ENCODE data around the gene ATP8B4. TPM values are rescaled to one million over a fixed set of nuclear protein-coding genes. Genes with fewer than 3 reads are reported as not detected.

Gene ATP8B4
- total RNA-seq, 1 experiment from 2014 or later = 14.4 TPM

DNA sequence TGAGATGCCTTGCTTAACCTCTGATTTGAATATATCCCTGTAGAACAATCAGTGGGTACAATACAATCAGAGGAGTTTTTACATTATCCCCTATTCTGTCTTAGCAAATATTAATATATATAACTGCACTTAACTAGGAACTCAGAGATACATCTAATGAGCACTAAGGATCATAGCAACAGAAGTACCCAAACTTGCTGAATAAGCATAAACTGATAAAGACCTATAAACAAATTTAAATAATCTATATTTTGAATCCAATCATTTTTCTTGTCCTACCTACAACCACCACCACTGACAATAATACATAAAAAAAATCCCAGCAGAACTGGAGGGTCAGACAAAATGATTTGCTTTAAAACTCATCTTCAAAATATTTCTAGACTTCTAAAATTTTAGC lies 106.2 kb downstream of the ATP8B4 start:
- H3K4me1 ChIP-seq = no peaks in the 10 kb centered on the region
- no peak for DNase-seq
- H3K4me3 ChIP-seq = no peak overlapping the region
- no peaks in the 10 kb centered on the region for H3K27me3 ChIP-seq
- no peaks in the 10 kb centered on the region for H3K36me3 ChIP-seq
- no peak overlapping the region for H3K27ac ChIP-seq
- H3K9me3 ChIP-seq (replicated peaks) = no peaks in the 10 kb centered on the region

DNA sequence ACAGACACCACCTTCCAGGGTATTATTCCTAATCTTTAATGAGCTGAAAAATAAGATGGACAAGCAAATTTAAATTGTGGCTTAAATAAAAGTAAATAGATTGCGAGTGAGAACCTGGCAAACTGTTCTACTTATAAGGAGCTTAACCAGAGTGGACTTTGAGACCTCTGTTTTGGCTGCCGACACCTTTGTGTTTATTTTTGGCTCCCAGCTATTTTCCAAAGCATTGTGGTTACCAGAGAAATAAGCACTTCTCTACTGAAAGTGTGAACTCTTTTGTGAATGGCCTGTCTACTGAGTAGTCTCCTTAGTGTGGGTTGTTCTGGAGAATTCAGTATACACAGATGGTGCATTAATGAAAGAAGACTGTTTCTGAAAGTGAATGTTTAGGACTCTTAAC lies 109.4 kb downstream of the ATP8B4 start:
- no peaks in the 10 kb centered on the region for H3K4me1 ChIP-seq
- H3K9me3 ChIP-seq (replicated peaks) = no peaks in the 10 kb centered on the region
- H3K4me3 ChIP-seq = no peak overlapping the region
- no peak for DNase-seq
- no peak overlapping the region for H3K27ac ChIP-seq
- no peaks in the 10 kb centered on the region for H3K36me3 ChIP-seq
- no peaks in the 10 kb centered on the region for H3K27me3 ChIP-seq

DNA sequence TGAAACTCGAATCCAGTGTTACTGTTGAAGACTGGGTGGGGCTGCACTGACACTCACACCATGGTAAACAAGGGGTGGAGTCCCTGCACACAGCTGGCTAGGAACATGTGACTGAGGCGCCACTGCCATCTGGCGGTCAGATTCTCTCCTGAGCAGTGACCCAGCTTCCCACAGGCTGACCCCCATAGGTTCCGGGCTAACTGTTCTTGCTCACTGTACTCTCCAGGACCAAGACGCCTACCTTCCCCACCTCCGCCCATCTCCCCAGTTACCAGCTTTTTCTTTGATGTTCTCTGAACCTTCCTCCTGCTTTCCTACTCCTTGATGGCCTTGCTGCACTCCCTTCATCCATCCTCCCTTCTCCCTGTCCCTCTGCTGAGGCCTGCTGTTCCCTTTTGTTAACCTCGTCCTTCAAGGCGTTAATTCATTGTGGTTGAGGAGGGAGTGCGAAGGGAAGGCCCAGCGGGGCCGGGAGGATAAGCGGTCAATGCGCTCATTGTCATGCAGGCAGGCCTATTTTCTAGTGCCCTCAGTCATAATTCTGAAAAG lies 115.2 kb downstream of the ATP8B4 start:
- DNase-seq = peak; percentile 90 to 96
- Histone ChIP-seq H3K9me3 (replicated peaks) (no peaks in the 10 kb centered on the region; the same call in 1 of the 2 replicates), H3K36me3 (no peaks in the 10 kb centered on the region), H3K4me1 (peaks cover 17% of the 10 kb centered on the region), H3K27ac (peak overlapping the region; percentile 59), H3K4me3 (no peak overlapping the region), H3K27me3 (no peaks in the 10 kb centered on the region)

DNA sequence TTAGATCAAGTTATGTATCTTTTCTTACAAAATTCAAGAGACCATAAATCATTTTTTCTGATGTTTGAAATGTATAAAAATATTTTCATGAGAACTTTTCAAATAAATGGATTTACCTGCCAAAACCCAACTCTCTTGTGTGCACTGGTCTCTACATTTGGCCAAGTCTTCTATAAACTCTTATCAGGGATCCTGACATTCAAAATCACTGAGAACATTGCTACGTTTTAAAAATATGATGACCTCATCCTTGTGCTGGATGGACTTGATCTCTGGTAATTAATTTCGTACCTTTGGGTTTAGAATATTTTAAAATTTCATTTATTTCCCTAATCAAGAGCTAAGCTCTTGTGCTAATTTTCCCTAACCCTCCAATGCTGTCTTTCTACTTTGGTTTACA lies 127.4 kb downstream of the ATP8B4 start:
- H3K9me3 ChIP-seq (replicated peaks) = no peaks in the 10 kb centered on the region; the same call in 1 of the 2 replicates
- H3K4me1 ChIP-seq = peaks cover 28% of the 10 kb centered on the region
- no peak for DNase-seq
- no peak overlapping the region for H3K4me3 ChIP-seq
- no peaks in the 10 kb centered on the region for H3K27me3 ChIP-seq
- no peaks in the 10 kb centered on the region for H3K36me3 ChIP-seq
- no peak overlapping the region for H3K27ac ChIP-seq

DNA sequence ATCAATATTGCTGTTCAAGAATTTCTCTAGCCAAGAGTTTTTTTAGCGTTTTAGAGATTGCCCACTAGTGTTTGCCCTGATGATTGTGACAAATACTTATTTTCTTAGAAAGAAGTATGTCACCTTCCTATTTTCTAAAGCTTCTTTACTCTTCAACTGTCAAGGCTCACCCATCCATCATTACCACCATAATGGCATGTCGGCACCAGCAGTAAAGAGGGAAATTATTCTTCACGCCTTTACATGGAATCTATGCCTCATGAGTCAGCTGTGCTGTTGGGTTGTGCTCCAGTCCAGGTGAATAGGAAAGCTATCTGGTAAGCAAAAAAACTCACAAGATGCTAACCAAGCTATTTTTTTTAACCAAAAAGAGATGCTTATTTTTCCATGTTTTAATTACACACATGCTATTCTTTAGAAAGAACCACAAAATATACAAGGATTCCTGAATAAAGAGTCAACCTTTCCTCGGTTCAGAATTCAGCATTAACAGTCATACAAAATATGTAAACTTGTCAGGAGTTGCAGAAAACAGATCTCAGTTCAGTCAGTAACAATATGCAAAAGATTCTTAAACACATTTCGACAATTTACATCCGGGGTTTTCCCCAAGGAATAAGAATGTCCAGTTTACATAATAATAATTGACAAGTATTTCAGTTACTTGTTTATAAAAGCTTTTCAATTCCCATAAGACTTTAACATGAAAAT lies 128.0 kb downstream of the ATP8B4 start:
- DNase-seq = no peak
- no peaks in the 10 kb centered on the region for H3K27me3 ChIP-seq
- peaks cover 33% of the 10 kb centered on the region for H3K4me1 ChIP-seq
- no peaks in the 10 kb centered on the region for H3K36me3 ChIP-seq
- H3K9me3 ChIP-seq (replicated peaks) = no peaks in the 10 kb centered on the region; the same call in 1 of the 2 replicates
- no peak overlapping the region for H3K27ac ChIP-seq
- no peak overlapping the region for H3K4me3 ChIP-seq

DNA sequence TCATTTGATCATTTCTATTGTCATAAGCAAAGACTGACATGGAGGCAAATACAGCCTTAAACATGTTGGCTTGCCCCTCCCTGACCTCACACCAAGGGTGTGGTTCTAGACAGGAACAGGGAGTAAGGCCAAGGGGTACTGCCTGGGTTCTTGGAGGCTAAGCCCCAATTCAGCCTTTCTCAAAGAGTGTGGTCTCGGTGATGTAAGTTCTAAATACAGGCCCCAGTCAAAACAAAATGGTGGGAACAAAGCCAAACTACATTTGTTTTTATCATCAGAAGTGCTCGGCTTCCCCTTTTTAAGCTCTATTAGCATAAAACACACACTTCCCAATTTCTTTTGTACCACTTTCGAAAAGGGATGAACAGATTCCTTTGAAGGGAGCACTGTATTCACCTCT lies 129.5 kb downstream of the ATP8B4 start:
- peak in 1 of 2 experiments; percentile 27 for DNase-seq
- Histone ChIP-seq H3K27ac (peak overlapping the region; percentile 95), H3K9me3 (replicated peaks) (no peaks in the 10 kb centered on the region; the same call in 1 of the 2 replicates), H3K4me1 (peaks cover 34% of the 10 kb centered on the region), H3K27me3 (no peaks in the 10 kb centered on the region), H3K36me3 (no peaks in the 10 kb centered on the region), H3K4me3 (no peak overlapping the region)

DNA sequence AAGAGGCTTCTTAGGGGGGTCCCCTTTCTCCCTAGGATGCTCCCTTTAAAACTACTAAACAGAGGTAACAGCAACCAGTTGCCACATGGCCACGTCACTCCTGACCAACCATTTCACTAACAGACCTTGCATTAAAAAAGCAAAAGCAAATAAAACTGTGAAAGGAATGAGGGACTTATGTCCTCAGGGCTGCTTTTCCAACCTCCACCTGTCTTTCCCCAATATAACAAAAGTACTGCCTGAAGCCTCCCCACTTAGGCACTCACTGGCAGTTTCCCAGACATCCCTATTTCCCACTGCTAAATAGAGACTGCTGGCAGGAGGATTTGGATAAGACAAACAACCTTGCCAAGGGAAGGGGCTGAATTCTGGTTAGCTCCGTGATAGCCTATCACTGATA lies 130.3 kb downstream of the ATP8B4 start:
- Histone ChIP-seq H3K27ac (peak overlapping the region; percentile 95), H3K9me3 (replicated peaks) (no peaks in the 10 kb centered on the region; the same call in 1 of the 2 replicates), H3K4me3 (peak overlapping the region; percentile 24), H3K4me1 (peaks cover 34% of the 10 kb centered on the region), H3K36me3 (no peaks in the 10 kb centered on the region), H3K27me3 (no peaks in the 10 kb centered on the region)
- DNase-seq = peak; percentile 78 to 93

DNA sequence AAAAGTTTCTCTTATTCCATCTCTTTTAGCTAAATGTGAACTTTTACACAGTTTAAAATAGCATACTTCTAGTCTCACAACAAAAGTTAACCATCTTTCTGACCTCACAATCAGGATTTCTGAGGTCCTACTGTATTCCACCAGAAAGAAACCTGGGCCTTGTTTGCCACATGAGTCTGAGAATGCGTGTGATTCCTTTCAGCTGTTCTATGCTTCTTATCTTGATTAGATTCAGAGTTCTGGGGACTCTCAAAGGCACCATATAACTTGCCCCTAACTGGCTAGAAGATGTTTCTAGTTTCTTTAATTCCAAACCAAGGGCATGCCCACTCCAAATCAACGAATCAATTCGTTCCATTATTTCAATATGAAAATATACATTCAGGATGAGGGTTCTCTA lies 131.1 kb downstream of the ATP8B4 start:
- no peaks in the 10 kb centered on the region for H3K36me3 ChIP-seq
- H3K4me3 ChIP-seq = peak overlapping the region; percentile 24
- peaks cover 34% of the 10 kb centered on the region for H3K4me1 ChIP-seq
- no peaks in the 10 kb centered on the region for H3K27me3 ChIP-seq
- H3K9me3 ChIP-seq (replicated peaks) = no peaks in the 10 kb centered on the region; the same call in 1 of the 2 replicates
- H3K27ac ChIP-seq = peak overlapping the region; percentile 95
- DNase-seq = peak; percentile 52 to 82

DNA sequence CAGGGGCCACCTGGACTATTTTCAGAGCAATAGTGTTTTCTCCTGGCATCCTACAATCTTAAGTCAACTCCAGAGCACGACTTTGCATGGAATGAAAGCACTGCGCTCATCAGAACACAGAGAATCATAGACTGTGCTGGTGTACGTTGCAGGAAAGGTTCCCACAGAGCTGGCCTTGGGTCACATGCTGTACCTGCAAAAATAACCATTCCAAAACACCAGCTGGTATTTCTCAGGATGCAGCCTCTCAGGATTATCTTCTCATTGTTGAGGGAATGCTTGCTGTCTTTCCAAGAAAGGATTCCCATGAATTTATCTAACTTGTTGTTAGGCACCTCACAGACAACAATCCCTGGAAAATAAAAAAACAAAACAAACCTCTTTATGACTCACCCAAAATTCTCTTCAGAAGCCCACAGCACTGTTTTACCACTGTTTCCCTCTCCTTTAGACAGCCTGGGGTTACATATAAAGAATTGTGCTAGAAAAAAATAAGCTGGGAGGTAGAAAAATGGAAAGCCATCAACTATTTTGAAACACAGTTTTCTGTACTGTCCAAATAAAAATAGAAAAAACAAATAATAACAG lies 131.7 kb downstream of the ATP8B4 start:
- H3K27me3 ChIP-seq = no peaks in the 10 kb centered on the region
- peaks cover 37% of the 10 kb centered on the region for H3K4me1 ChIP-seq
- peak; percentile 3 to 38 for DNase-seq
- H3K4me3 ChIP-seq = no peak overlapping the region
- H3K36me3 ChIP-seq = no peaks in the 10 kb centered on the region
- H3K27ac ChIP-seq = peak overlapping the region; percentile 95
- no peaks in the 10 kb centered on the region; the same call in 1 of the 2 replicates for H3K9me3 ChIP-seq (replicated peaks)

DNA sequence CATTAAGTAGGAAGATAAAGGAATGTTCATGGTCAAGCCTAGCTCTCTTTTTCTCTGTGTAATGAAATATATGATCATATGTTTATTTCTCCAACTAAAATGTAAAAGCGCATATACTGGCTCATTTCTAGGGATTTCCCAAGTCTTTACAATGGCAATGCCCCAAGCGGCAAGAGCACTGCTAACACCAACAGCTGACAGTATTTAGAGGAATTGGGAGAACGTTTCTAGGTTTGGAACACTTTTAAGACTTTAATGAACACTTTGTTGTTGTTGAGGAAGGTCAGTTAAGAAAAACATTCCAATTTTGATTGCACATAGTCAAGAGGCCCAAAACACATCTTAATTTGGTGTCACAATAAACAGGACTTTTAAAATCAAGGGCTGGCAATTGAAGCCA lies 132.7 kb downstream of the ATP8B4 start:
- H3K4me3 ChIP-seq = no peak overlapping the region
- peaks cover 41% of the 10 kb centered on the region for H3K4me1 ChIP-seq
- DNase-seq = no peak
- H3K27ac ChIP-seq = no peak overlapping the region
- H3K9me3 ChIP-seq (replicated peaks) = no peaks in the 10 kb centered on the region; the same call in 1 of the 2 replicates
- no peaks in the 10 kb centered on the region for H3K27me3 ChIP-seq
- H3K36me3 ChIP-seq = no peaks in the 10 kb centered on the region

DNA sequence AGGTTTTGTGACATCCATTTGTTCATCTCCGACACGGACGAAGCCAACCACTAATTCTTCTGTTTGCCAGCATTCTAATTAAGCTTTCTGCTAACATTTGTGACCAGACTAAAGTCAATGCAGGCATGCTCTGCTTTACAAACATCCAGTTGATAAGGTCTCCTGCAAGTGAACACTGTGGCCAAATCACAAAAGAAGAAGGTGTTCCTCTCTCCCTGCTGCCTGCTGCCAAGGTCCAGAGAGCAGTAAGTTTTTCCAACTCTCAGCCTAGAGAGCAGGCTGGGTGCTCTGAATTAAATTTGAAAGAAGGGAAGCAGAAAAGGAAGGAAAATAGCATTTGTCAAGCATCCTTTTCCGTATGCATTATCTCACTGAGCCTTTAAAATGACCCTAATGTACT lies 133.6 kb downstream of the ATP8B4 start:
- Histone ChIP-seq H3K27me3 (no peaks in the 10 kb centered on the region), H3K4me3 (no peak overlapping the region), H3K27ac (no peak overlapping the region), H3K9me3 (replicated peaks) (no peaks in the 10 kb centered on the region), H3K36me3 (no peaks in the 10 kb centered on the region), H3K4me1 (peaks cover 41% of the 10 kb centered on the region)
- DNase-seq = no peak

DNA sequence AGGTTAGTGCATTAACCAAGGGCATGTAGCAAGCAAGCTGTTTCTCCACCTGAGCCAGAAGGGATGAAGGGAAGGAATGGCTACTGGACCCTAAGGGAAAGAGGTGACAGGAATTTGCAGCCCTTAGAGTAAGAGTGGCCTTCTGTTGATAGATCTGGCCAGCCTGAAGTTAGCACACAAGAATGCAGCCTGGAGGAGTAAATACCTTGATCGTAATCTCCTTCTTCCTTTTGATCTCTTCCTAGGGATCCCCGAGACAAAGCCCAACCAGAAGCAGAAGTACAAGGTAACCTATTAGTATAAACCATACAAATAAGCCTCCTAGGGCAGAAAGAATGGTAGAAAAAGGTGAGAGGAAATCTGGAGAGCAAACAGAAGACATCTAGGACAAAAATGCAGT lies 134.6 kb downstream of the ATP8B4 start:
- Histone ChIP-seq H3K4me3 (no peak overlapping the region), H3K27ac (no peak overlapping the region)
- no peak for DNase-seq

DNA sequence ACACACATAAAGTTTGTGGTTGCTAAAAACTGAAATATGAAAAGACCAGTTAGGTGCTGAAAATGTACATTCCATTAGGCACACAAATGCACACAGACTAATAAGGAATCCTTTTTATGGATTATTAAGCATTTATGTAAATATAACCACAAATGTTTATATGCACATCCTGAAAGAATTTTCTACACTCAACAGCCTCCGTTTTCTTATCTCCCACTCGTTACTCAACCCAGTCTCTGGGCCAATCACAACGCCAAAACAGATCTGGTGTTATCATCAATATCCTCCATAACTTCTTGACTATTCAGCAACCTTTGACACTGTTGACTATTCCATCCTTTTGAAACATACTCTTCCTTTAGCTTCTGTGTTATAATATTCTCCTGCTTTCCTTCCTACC lies 136.4 kb downstream of the ATP8B4 start:
- no peaks in the 10 kb centered on the region for H3K27me3 ChIP-seq
- H3K4me3 ChIP-seq = no peak overlapping the region
- H3K36me3 ChIP-seq = no peaks in the 10 kb centered on the region
- peaks cover 22% of the 10 kb centered on the region for H3K4me1 ChIP-seq
- H3K9me3 ChIP-seq (replicated peaks) = no peaks in the 10 kb centered on the region
- H3K27ac ChIP-seq = no peak overlapping the region
- DNase-seq = no peak

More for the DNA sequence above, 134.6 kb downstream of the ATP8B4 start:
- H3K9me3 ChIP-seq (replicated peaks) = no peaks in the 10 kb centered on the region
- no peaks in the 10 kb centered on the region for H3K27me3 ChIP-seq
- peaks cover 39% of the 10 kb centered on the region for H3K4me1 ChIP-seq
- no peaks in the 10 kb centered on the region for H3K36me3 ChIP-seq

DNA sequence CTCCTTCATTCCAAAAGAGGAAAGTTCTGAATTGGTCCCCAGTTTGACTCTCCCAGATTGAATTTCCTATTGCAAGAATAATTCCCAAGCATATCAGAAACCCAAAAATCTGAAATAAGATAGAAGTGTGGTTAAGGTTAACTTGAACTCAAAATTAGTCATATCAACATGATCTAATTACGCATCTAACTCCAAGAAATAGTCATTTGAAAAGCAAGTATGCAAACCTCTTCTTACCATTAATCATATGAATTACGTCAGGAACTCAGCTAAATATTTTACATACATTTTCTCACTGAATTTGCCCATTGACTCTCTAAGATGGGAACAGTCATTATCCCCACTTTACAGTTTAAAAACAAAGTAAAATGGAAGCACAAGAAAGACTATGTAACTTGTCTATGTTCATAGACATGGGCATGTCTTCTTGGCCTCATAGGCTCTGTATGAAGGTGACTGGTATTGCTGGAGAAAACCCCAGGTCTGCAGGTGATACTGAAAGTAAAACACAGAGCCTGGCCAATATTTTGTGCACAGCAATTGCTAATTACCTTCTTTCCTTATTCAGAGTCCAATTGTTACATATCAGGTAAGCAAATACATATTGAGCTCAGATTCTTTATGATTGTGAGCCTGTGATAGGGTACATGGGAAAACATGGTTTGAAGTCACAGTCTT lies 139.2 kb downstream of the ATP8B4 start:
- Histone ChIP-seq H3K36me3 (no peaks in the 10 kb centered on the region), H3K27ac (no peak overlapping the region), H3K4me1 (peaks cover 7% of the 10 kb centered on the region), H3K27me3 (no peaks in the 10 kb centered on the region), H3K9me3 (replicated peaks) (no peaks in the 10 kb centered on the region), H3K4me3 (no peak overlapping the region)
- no peak for DNase-seq

DNA sequence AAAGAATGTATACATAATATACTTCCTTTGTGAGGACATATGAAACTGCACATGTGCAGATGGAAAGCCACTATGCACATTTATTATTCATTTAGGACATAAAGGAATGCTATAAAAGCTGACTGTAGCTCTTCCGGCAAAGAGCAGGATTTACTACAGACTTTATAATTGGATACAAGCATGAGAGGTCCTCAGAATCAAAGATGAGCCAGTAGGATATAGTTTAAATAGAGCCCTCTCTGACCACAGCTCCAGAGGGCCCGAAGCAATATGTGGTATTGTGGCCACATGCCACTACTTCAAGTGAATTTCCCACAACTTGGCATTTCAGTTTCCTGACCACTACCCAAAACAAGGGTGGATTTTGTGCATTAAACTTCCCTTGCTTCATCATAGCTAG lies 140.9 kb downstream of the ATP8B4 start:
- Histone ChIP-seq H3K4me1 (peaks cover 7% of the 10 kb centered on the region), H3K27ac (no peak overlapping the region), H3K9me3 (replicated peaks) (no peaks in the 10 kb centered on the region), H3K4me3 (no peak overlapping the region), H3K36me3 (no peaks in the 10 kb centered on the region), H3K27me3 (no peaks in the 10 kb centered on the region)
- DNase-seq = no peak
